ENCODE results near the gene P2RY6.
"Not testable (repeated sequence)": the region's sequence is repeated elsewhere in the genome, so short reads cannot be mapped to it uniquely, and the experiment has no call there.

Gene P2RY6

GRCh38 chr11:73271936-73272679, at the start of gene P2RY6:
P2RY6 (plus strand) TSS chr11:73272338; CDS start chr11:73296519, 24,181 bp downstream.
- DNase-seq (ENCODE audit: low spot score) = no peak

- DNase-seq (ENCODE audit: low spot score) = no peak
Measured at GRCh38 chr11:73223998-73224730, 48.0 kb upstream of the P2RY6 start.

- no peak for DNase-seq (ENCODE audit: low spot score)
Measured at GRCh38 chr11:73225001-73225686, 47.0 kb upstream of the P2RY6 start.

GRCh38 chr11:73225851-73226250, 46.3 kb upstream of the P2RY6 start:
- DNase-seq (ENCODE audit: low spot score) = no peak

- DNase-seq (ENCODE audit: low spot score) = no peak
Measured at GRCh38 chr11:73226297-73227006, 45.7 kb upstream of the P2RY6 start.

DNA sequence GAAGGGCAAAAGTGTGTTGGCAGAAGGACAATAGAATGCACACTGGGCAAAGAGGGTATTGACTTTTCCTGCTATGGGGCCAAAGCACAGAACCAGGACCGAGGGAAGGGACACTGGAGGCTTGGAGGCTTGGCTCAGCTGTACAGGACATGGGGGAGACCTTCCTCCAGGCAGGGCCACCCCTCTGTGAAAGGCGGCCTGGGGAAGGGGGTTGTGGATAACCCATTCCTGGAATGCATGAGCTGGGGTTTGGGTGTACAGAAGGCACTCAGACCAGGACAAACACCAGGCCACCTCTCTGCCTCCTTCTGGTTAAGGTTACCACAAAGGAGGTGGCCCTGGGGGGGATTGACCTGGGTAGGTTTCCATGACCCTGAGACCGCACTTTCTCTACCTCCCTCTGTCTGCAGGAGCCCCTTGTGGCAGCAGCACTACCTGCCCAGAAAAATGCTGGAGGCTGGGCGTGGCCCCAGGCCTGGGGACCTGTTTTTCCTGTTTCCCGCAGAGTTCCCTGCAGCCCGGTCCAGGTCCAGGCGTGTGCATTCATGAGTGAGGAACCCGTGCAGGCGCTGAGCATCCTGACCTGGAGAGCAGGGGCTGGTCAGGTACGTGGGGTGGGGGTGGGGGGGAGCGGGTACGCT, 44.4 kb upstream of the P2RY6 start:
- no peak for DNase-seq (ENCODE audit: low spot score)

DNA sequence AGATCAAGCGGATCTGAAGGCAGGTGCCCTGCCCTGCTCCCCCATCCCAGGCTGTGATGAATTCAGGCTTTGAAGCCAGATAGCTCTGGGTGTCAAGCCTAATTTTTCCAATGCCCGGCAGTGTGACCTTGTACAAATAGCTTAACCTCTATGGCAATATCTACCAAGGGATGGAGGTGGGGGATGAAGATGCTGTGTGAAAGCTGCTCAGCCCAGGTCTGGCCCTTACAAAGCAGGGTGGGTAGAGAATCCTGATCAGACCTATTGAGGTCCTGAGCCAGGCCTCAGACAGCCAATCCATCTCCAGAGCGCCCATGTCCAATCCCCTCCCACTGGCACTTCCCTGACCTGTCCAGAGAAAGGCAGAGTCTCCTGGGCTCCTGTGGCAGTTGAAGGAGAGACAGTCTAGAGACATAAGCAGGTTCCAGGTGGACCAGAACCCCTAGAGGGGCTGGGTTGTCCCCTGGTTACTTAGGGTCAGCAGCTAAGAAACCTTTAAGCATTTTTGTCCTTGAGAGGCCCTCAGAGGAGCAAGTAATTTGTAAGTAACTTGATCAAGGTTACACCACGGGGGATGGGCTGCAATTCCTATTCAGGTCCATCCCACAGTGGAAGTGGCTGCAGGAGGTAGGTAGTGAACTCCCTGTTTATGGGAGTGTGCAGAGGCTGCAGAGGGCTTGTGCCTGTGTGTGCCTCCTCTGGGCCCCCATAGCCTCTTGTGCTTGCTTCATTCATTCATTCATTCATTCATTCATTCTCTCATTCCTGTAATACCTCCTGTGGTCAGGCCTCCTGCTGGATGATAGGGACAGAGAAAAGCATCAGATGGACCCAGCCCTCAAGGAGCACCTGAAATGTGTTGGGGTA, 43.6 kb upstream of the P2RY6 start:
- DNase-seq (ENCODE audit: low spot score) = no peak

DNA sequence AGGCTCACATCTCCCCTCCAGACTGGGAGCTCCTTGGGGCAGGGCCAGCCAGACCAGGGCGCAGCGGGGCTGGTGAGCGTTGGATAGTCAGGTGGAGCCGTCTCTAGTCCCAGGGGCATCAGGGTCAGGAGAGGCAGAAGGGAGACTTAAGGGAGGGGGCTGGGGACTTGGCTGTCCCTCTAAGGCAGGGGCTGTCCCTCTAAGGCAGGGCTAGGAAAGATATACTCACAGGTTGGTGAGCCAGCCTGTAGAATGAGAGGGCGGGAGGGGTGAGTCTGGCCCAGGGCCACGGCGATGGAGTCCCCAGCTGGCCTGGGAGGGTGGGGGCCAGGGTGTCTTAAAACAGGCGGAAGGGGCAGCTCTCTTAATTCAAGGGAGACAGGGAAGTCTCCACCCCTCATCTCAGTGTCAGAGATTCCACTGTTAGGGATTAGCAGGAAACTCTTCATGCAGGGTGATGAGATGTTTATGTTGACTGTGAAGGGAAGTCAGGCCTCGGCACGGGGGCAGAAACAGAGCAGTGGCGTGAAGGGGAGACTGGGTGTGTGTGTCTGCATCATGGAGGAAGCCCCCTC, 42.7 kb upstream of the P2RY6 start:
- DNase-seq (ENCODE audit: low spot score) = no peak

DNA sequence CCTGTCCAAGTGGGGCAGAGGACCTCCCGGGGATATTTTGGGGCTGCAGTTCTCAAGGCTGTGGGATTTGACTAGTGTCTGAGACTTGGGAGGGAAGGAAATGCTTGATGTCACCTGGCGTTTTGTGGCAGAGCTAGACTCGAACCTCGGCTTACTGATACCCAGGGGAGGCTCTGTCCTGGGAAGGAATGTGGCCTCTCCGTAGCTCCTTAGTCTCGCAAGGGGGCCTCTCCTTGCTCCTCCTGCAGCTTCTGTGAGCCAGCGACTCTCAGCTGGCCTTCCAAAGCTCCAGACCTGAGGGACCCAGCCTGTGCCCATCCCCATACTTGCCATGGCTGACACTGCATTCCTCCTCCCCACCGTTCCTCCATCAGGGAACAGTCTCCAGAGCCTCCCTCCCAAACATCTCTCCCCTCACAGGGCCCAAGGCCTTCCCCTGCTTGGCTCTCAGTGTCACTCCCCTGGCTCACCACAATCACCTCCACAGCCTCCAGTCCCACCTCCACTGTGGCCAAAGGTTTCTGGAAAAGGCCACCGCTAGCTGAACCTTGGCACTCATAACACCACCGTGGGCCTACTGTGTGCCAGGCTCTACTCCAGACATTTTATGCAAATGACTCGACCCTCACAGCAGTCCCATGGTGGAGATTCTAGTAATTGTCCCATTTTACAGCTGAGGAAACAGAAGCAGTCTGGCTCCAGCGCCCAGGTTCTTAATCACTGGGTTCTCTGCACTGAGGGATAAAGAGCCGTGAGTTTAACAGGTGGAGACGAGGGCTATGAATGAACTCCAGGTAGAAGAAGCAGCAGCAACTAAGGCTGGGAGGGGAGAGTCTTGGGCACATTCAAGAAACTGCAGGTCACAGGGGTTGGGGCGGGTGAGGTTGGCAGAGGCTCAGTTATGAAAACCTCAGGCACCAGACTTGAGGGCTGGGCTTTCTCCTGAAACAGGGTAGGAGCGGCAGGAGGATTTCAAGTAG, 42.0 kb upstream of the P2RY6 start:
- DNase-seq (ENCODE audit: low spot score) = no peak

GRCh38 chr11:73230931-73231330, 41.2 kb upstream of the P2RY6 start:
- DNase-seq (ENCODE audit: low spot score) = no peak

GRCh38 chr11:73232487-73232886, 39.7 kb upstream of the P2RY6 start:
- DNase-seq (ENCODE audit: low spot score) = not testable (repeated sequence)

DNA sequence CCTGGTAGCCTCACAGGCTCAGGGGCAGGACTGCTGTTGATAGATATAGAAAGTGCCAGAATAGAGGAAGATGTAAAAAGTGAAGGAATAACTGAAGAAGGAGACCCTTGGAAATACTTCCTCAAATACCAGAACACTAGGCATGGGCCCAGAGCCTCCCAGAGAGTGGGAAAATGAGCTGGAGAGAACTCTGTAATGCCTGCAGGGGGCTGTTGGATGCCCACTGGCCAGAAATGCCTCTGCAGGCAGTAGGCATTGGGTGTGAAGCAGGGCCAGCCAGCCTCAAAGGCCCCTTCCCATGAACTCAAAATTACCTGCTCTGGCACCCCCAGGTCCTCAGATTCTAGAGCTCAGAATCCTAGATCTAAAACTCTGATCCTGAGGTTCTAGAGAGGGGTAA, 38.9 kb upstream of the P2RY6 start:
- no peak for DNase-seq (ENCODE audit: low spot score)

GRCh38 chr11:73233692-73234470, 38.3 kb upstream of the P2RY6 start:
- no peak for DNase-seq (ENCODE audit: low spot score)

- DNase-seq (ENCODE audit: low spot score) = no peak
Measured at GRCh38 chr11:73234471-73235181, 37.5 kb upstream of the P2RY6 start.

DNA sequence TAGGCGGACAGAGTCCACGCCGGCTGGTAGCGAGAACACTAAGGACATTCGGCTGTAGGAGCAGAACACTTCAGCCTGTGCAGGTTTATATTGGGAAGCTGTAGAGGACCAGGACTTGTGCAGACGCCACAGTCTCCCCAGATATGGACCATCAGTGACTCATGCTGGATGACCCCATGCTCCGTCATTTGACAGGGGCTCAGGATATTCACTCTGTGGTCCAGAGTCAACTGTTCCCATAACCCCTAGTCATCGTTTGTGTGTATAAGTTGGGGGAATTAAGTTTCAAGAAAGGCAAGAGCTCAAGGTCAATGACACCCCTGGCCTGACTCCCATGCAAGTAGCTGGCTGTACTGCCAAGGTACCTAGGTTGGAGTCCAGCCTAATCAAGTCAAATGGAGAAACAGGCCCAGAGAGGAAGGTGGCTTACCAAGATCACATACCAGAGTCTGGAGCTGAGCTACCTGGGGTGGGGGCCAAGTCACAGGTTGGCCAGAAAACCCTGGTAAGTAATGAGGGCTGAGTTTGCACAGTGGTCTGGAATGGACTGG, 36.8 kb upstream of the P2RY6 start:
- DNase-seq (ENCODE audit: low spot score) = no peak

GRCh38 chr11:73236205-73236765, 35.9 kb upstream of the P2RY6 start:
- DNase-seq (ENCODE audit: low spot score) = no peak

DNA sequence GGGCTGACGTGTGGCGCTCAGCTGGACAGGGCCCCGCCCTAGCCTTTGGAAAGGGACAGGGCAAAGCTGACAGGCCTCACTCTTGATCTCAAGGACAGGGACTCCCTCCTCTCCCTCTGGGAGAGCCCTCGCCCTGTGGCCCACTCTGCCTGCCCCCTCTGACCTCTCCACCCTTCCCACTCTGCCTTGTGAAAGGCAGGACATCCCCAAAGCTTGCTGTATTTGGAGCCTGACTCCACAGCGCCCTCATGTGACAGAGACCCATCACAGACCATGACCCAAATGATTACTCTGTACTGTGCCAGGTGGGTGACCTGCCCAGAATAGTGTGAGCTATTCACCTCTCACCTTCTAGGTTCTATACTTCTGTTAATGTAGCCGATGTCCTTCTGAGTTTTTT, 35.3 kb upstream of the P2RY6 start:
- no peak for DNase-seq (ENCODE audit: low spot score)
